22Rv1 (cell line): Measurements from ENCODE around the gene RLN2.

ENCODE experiments used
- H3K27ac ChIP-seq: fragments of 450-650 bp; 2 replicates; pipeline ENCODE4 v1.5.1; 2017
- CTCF ChIP-seq: fragments of 450-650 bp; IDR thresholded peaks from 2 replicates; pipeline ENCODE4 v1.5.1; 2017; ENCODE audit warnings: mild to moderate bottlenecking
- ZFX ChIP-seq: fragments of 450-650 bp; IDR thresholded peaks from 2 replicates; pipeline ENCODE4 v1.6.1; 2017; ENCODE audit warnings: antibody characterized with exemption, borderline replicate concordance

RLN2 gene

GRCh38 chr9:5286262-5286661, 18.3 kb downstream of the RLN2 start:
- no peak overlapping the region for H3K27ac ChIP-seq
- TF ChIP-seq CTCF (no peak), ZFX (no peak)

GRCh38 chr9:5278486-5278885, 26.0 kb downstream of the RLN2 start:
- TF ChIP-seq ZFX: no peak
- TF ChIP-seq CTCF: no peak
- no peak overlapping the region for H3K27ac ChIP-seq

GRCh38 chr9:5274770-5275169, 29.7 kb downstream of the RLN2 start:
- TF ChIP-seq CTCF (no peak), ZFX (no peak)
- H3K27ac ChIP-seq: no peak overlapping the region

- no peak overlapping the region for H3K27ac ChIP-seq
Observed at GRCh38 chr9:5269249-5269715, 35.2 kb downstream of the RLN2 start.

GRCh38 chr9:5265939-5266338, 38.6 kb downstream of the RLN2 start:
- TF ChIP-seq ZFX (no peak), CTCF (peak; percentile 29)
- H3K27ac ChIP-seq: no peak overlapping the region

More at GRCh38 chr9:5269249-5269715, 35.2 kb downstream of the RLN2 start:
- TF ChIP-seq ZFX: no peak
- no peak for TF ChIP-seq CTCF

GRCh38 chr9:5264219-5264595, 40.3 kb downstream of the RLN2 start:
- H3K27ac ChIP-seq: no peak overlapping the region
- TF ChIP-seq CTCF (no peak), ZFX (no peak)

- TF ChIP-seq ZFX (no peak), CTCF (peak; percentile 27)
- H3K27ac ChIP-seq: no peak overlapping the region
Observed at GRCh38 chr9:5263351-5264218, 40.9 kb downstream of the RLN2 start.
